Heart left ventricle (tissue), 16 donors: ENCODE results near the gene C1orf50. TPM values are rescaled to one million over a fixed set of nuclear protein-coding genes. Genes with fewer than 3 reads are reported as not detected.

Experiments used
- ATAC-seq, 4 donors: fragments of 200-7000 bp; cut with Tn5 transposase; one replicate each; pipeline ENCODE4 v1.9.1; 2020 to 2022; ENCODE audit warnings: moderate library complexity in 4 of 4, mild to moderate bottlenecking in 3 of 4, moderate number of reproducible peaks in 1 of 4
- DNase-seq, 5 donors: peaks; one replicate each; pipeline ENCODE4 v3.0.0-alpha.2; 2020
- H3K27ac ChIP-seq, 12 donors: fragments of 200-600 bp; sonication (generic) in 4 of 12; one replicate each; pipeline versions ENCODE4 v1.5.0 to v1.8.0; 2016 to 2022; ENCODE audit warnings: mild to moderate bottlenecking in 2 of 12
- H3K27me3 ChIP-seq, 9 donors: fragments of 200-600 bp; sonication (generic) in 2 of 9; one replicate each; pipeline versions ENCODE4 v1.5.1 to v1.8.0; 2016 to 2022; ENCODE audit warnings: mild to moderate bottlenecking in 3 of 9
- H3K36me3 ChIP-seq, 9 donors: fragments of 200-600 bp; sonication (generic) in 2 of 9; one replicate each; pipeline versions ENCODE4 v1.5.0 to v1.8.0; 2018 to 2022; ENCODE audit warnings: mild to moderate bottlenecking in 2 of 9
- H3K4me1 ChIP-seq, 12 donors: fragments of 200-600 bp; sonication (generic) in 4 of 12; one replicate each; pipeline versions ENCODE4 v1.5.0 to v1.8.0; 2016 to 2022; ENCODE audit warnings: mild to moderate bottlenecking in 3 of 12
- H3K4me3 ChIP-seq, 12 donors: fragments of 200-600 bp; sonication (generic) in 4 of 12; one replicate each; pipeline versions ENCODE4 v1.5.0 to v1.8.0; 2017 to 2022; ENCODE audit warnings: mild to moderate bottlenecking in 9 of 12, moderate library complexity in 4 of 12
- H3K9me3 ChIP-seq, 12 donors: fragments of 200-600 bp; sonication (generic) in 4 of 12; one replicate each; pipeline versions ENCODE4 v1.5.0 to v1.8.0; 2016 to 2022; ENCODE audit warnings: mild to moderate bottlenecking in 1 of 12
- POLR2A ChIP-seq, 2 donors: fragments of 450-650 bp; IDR thresholded peaks; one replicate each; pipeline ENCODE4 v1.6.1; 2017; ENCODE audit warnings: antibody characterized with exemption in 2 of 2, mild to moderate bottlenecking in 2 of 2, moderate library complexity in 2 of 2
- WGBS, 4 donors: extraction: QIAGEN DNeasy Blood & Tissue Kit in 2 of 4; methylation state at CpG; one replicate each; pipeline versions ENCODE4 v1.1.5 to v1.1.7; 2013 to 2018; 5-methylcytosine and 5-hydroxymethylcytosine counted together
- intact Hi-C, 10 donors: fragments of 100-400 bp; cut with DNase I; formaldehyde crosslinking; loops; one replicate each; pipeline versions ENCODE4 v1.11.1 to v1.14.2; 2022
- polyA plus RNA-seq, 2 donors: library from polyadenylated mRNA; stranded (reverse); fragments of 200-250 nt; gene quantifications; one replicate each; pipeline ENCODE4 v1.2.3, GENCODE V29; 2013
- total RNA-seq, 9 donors: library from RNA; depleted of rRNA in 2 of 9; stranded (reverse); fragments of >200 nt in 2 of 9; fragmentation: NEBNext Ultra II Directional in 3 of 9; extraction: Animal tissue kit (Norgen Biotek cat#: 25700) in 3 of 9; gene quantifications; one replicate each; pipeline versions ENCODE4 v1.1.0 to v1.2.4, GENCODE V29; 2016 to 2023
- TF ChIP-seq, protein P1 (sequence below), 12 donors: fragments of 200-600 bp; sonication (generic) in 4 of 12; IDR thresholded peaks; one replicate each; pipeline versions ENCODE4 v1.5.0 to v1.8.0; 2018 to 2022; ENCODE audit warnings: antibody characterized with exemption in 12 of 12, mild to moderate bottlenecking in 5 of 12
- donor health status: ischemic (EF 13 %, LVEDD 7.1; RV severe dilation, severe dysfunction).
- donor health status: healthy with polysubstance abuse.
- donor health status: DM: no; HTN: yes; CAD: no.
- donor health status: DM: no; HTN: no; CAD: no.
- donor health status: ischemic (EF 25% LVEDD 6.9; RV normal size, moderate dysfunction).
- donor health status: ischemic (EF 25% LVEDD 5.7; RV mildly dilated, moderate dysfunction).
- donor health status: healthy.
- donor health status: DM: yes; HTN: yes; CAD: no.
- donor health status: ischemic (EF 35%, LVEDD 5.7; RV mildly dilated, moderate dysfunction).
- donor health status: nonischemic (EF 11% LVEDD 7.7; RV severe dilation, severe dysfunction).
- donor health status: DM: yes; HTN: yes; CAD: no.
- donor health status: PGD.
- donor health status: ischemic (EF 29% LVEDD 5.4; RV normal size, mild dysfunction).
- donor health status: nonischemic (EF 23%, LVEDD 6.1; RV moderate dilation, normal function).

The C1orf50 gene
- total and polyA plus RNA-seq, 11 donors = 3.0 to 9.2 (median 5.6) TPM

DNA sequence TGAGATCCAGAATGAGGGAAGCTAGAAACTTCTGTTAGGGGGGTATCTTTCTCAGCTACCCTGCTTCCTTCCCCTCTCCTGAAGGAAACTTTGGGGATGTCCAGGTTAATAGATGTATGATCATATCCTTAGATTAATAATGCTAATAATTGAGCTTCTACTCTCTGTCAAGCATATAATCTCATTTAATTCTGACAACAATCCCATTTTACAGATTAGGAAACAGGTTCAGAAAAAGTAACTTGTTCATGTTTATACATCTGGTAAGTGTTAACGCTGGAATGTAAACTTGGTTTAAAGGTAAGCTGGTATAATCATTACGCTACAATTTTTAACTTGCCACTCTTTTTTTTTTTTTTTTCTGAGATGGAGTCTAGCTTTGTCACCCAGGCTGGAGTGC is 16.0 kb downstream of the C1orf50 start:
- no peak for ATAC-seq
- Histone ChIP-seq H3K9me3 (no peaks in the 10 kb centered on the region), H3K4me3 (no peak overlapping the region), H3K4me1 (peaks cover 0 to 19% (median 8%) of the 10 kb centered on the region in 12 donors), H3K36me3 (peaks cover 0 to 40% (median 34%) of the 10 kb centered on the region in 9 donors), H3K27me3 (no peaks in the 10 kb centered on the region), H3K27ac (no peak overlapping the region)
- TF ChIP-seq, protein P1, sequence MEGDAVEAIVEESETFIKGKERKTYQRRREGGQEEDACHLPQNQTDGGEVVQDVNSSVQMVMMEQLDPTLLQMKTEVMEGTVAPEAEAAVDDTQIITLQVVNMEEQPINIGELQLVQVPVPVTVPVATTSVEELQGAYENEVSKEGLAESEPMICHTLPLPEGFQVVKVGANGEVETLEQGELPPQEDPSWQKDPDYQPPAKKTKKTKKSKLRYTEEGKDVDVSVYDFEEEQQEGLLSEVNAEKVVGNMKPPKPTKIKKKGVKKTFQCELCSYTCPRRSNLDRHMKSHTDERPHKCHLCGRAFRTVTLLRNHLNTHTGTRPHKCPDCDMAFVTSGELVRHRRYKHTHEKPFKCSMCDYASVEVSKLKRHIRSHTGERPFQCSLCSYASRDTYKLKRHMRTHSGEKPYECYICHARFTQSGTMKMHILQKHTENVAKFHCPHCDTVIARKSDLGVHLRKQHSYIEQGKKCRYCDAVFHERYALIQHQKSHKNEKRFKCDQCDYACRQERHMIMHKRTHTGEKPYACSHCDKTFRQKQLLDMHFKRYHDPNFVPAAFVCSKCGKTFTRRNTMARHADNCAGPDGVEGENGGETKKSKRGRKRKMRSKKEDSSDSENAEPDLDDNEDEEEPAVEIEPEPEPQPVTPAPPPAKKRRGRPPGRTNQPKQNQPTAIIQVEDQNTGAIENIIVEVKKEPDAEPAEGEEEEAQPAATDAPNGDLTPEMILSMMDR (IDR thresholded peaks at IDR 0.05) = no peak
- no peak for TF ChIP-seq POLR2A (IDR thresholded peaks at IDR 0.05)
- DNase-seq = no peak
- 98 to 99% (median 98%) methylated on average over 2 of the region's 2 CpGs for WGBS, 4 donors
- intact Hi-C loops = loop anchor here in 1 of 10 donors (10.0 kb wide), 1 partner anchor 122 kb away; no protein-coding TSS in a partner anchor

DNA sequence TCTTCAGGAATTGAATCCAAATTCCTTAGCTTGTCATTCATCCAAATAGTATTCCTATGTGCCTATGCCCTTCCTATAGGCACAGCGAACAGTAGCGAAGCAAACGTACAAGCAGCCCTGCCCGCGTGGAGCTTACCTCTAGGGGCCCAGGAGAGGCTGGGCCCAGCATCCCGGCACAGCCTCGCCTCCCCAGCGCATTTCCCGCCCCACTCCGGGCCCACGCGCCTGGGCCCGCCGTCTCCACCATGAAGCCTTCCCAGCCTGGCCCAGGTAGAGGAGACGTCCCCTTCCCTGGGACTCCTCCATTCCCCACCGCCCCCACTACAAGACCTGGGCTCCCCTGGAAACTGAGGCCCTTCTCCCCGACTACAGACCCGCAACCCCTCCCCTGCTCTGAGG is 17.5 kb downstream of the C1orf50 start:
- H3K4me1 ChIP-seq = peaks cover 0 to 19% (median 8%) of the 10 kb centered on the region in 12 donors
- no peaks in the 10 kb centered on the region for H3K9me3 ChIP-seq
- ATAC-seq (peak in 1 of 4 donors; percentile 12), DNase-seq (no peak)
- peak overlapping the region in 7 of 12 donors; percentile 45 to 59 (median 54) for H3K4me3 ChIP-seq
- 78 to 86% (median 82%) methylated on average over 11 to 18 of the region's 18 CpGs for WGBS, 4 donors
- intact Hi-C loops = loop anchor here in 1 of 10 donors (10.0 kb wide), 1 partner anchor 120 kb away; no protein-coding TSS in a partner anchor
- no peak overlapping the region for H3K27ac ChIP-seq
- TF ChIP-seq, protein P1 (IDR thresholded peaks at IDR 0.05) = no peak
- no peak for TF ChIP-seq POLR2A (IDR thresholded peaks at IDR 0.05)
- H3K27me3 ChIP-seq = no peaks in the 10 kb centered on the region
- H3K36me3 ChIP-seq = peaks cover 0 to 34% (median 24%) of the 10 kb centered on the region in 9 donors

DNA sequence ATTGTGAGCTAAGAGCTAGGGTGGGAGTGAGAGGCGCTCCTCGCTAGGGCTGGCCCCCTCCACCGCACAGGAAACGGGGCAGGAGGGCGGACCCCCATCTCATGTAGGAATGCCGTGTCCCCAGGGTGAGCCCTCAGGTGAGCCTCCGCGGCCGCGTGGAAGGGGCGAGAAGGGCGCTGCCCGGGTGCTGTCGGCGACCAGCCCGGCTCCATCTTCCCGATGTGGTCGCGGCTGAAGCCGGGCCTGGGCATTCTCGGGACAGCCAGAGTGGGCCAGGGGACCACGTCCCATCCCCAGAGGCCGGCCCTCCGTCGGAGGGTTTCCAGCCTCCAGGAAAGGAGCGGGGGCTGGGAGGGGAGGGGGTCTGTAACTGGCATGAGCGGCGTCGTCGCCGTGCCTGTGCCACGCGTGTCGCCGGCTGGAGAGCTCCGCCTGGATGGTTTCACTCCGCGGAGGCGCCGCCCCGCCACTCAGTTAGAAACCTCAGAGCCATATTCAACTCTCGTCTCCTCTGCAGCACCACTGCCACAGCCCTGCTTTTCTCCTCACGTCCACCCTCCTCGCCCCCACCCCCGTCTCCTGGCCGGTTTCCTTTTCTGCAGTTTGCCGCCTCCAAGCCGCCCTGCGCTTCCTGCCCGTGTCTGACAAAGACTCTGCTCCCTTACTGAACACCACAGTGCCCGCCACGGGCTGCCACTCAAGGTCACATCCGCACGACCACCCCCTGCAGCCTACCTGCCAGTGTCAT is 18.1 kb downstream of the C1orf50 start, which contains the start of gene TMEM269:
TSS of gene TMEM269 (plus strand) at position 46 of the 748 bp plus-strand sequence. CDS start 4,903 bp downstream, outside the sequence.
- Histone ChIP-seq H3K9me3 (no peaks in the 10 kb centered on the region), H3K27me3 (no peaks in the 10 kb centered on the region), H3K27ac (no peak within 1 kb of the TSS), H3K36me3 (peaks cover 0 to 28% (median 18%) of the 10 kb centered on the region in 9 donors), H3K4me1 (peaks cover 0 to 19% (median 8%) of the 10 kb centered on the region in 12 donors), H3K4me3 (peak within 1 kb of the TSS in 11 of 12 donors; percentile 19 to 59 (median 50))
- no peak for TF ChIP-seq POLR2A (IDR thresholded peaks at IDR 0.05)
- TF ChIP-seq, protein P1 (IDR thresholded peaks at IDR 0.05) = no peak
- DNase-seq = peak in 3 of 5 donors; percentile 40 to 66 (median 51)
- peak; percentile 17 to 47 (median 42) for ATAC-seq
- 10 to 16% (median 13%) methylated on average over 32 to 54 of the region's 54 CpGs for WGBS, 4 donors
- intact Hi-C loops = loop anchor here in 1 of 10 donors (10.0 kb wide), 1 partner anchor 120 kb away; no protein-coding TSS in a partner anchor

DNA sequence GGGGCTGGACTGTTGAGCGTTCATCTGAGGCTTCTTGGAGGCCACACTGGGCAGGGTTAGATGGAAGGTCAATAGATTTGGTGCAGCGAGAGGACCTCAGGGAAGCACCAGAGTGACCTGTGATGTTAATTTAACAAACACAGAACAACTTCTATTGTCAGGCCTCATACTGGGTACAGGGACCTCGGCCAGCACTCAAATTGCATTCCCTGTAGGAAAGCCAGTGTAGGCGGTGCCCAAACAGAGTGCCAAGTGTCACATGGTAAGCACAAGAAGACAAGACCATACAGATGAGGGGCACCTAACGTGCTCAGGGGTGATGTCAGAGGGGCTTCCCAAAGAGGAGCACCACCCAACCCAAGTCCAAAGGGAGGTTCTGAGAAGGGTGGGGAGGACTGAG is 19.0 kb downstream of the C1orf50 start:
- Histone ChIP-seq H3K4me1 (peaks cover 0 to 19% (median 8%) of the 10 kb centered on the region in 12 donors), H3K36me3 (peaks cover 0 to 20% (median 10%) of the 10 kb centered on the region in 9 donors), H3K27ac (no peak overlapping the region), H3K27me3 (no peaks in the 10 kb centered on the region), H3K4me3 (no peak overlapping the region), H3K9me3 (no peaks in the 10 kb centered on the region)
- DNase-seq (no peak), ATAC-seq (peak in 2 of 4 donors; percentile 45 to 51)
- intact Hi-C loops = loop anchor here in 1 of 10 donors (10.0 kb wide), 1 partner anchor 119 kb away; no protein-coding TSS in a partner anchor
- TF ChIP-seq, protein P1 (IDR thresholded peaks at IDR 0.05) = no peak
- TF ChIP-seq POLR2A (IDR thresholded peaks at IDR 0.05) = no peak
- WGBS, 4 donors = 61 to 79% (median 73%) methylated on average over 5 of the region's 5 CpGs
